Activated naive CD8-positive, alpha-beta T cell treated with anti-CD3 and anti-CD28 coated beads for 36 hours (primary cell): ENCODE results near the gene NELL1. TPM values are rescaled to one million over a fixed set of nuclear protein-coding genes. Genes with fewer than 3 reads are reported as not detected.

ENCODE experiments used
- DNase-seq: peaks from one replicate; pipeline ENCODE4 v3.0.0; 2021
- H3K27ac Mint-ChIP-seq: one replicate; pipeline ENCODE4 v1.8.0; 2022; ENCODE audit warnings: mild to moderate bottlenecking, moderate library complexity, mixed read lengths
- H3K27me3 Mint-ChIP-seq: one replicate; pipeline ENCODE4 v1.8.0; 2022; ENCODE audit warnings: mild to moderate bottlenecking, mixed read lengths
- H3K36me3 Mint-ChIP-seq: one replicate; pipeline ENCODE4 v1.8.0; 2021; ENCODE audit warnings: mild to moderate bottlenecking, mixed read lengths
- H3K4me1 Mint-ChIP-seq: one replicate; pipeline ENCODE4 v1.8.0; 2021; ENCODE audit warnings: mixed read lengths
- H3K4me3 Mint-ChIP-seq: one replicate; pipeline ENCODE4 v1.8.0; 2022; ENCODE audit warnings: mild to moderate bottlenecking, moderate library complexity, mixed read lengths
- H3K9me3 Mint-ChIP-seq: one replicate; pipeline ENCODE4 v1.8.0; 2022; ENCODE audit warnings: mixed read lengths
- total RNA-seq, 2 experiments: library from RNA; stranded (reverse); gene quantifications; one replicate each; pipeline ENCODE4 v1.2.3, GENCODE V29; 2021

The NELL1 gene
- total RNA-seq, 2 experiments from 2014 or later = not detected

DNA sequence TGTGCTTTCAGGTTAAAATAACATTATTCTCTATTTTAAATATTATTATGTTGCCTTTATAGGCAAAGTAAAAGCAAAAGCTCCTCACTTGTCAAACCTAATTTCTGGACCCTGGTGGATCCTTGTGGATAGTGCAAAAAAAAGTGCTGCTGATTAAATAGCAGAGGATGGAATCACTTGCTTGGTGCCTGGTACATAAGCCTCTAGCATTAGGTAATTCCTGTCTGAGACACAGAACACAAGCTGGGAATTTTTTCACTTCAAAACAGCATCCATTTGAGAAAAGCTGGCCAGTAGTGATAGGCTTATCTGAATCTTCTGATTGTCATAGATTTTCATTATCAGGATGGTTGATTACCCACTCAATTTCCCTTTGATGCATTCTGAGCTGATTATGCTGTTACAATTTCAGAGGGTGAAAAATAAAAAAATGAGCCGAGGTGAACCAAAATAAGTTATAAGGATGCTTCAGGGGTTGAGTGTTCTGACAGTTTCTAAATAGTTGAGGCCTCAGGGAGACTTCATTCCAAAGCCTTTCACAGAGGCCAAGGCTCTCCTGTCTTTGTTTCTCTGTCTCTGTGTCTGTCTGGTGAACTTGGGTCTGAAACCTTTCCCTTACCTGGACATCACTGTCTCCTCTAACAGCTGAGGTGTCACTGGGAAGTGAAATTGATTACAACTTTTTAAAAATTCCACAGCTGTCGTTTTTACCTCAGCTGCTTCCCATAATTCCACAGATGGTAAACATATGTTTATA is 242.9 kb downstream of the NELL1 start:
- no peak for DNase-seq
- no peak overlapping the region for H3K4me3 Mint-ChIP-seq
- no peaks in the 10 kb centered on the region for H3K36me3 Mint-ChIP-seq
- H3K27ac Mint-ChIP-seq = no peak overlapping the region
- H3K27me3 Mint-ChIP-seq = no peaks in the 10 kb centered on the region
- peaks cover 2% of the 10 kb centered on the region for H3K9me3 Mint-ChIP-seq
- H3K4me1 Mint-ChIP-seq = no peaks in the 10 kb centered on the region

GRCh38 chr11:20912922-20913512 is 243.6 kb downstream of the NELL1 start:
- Mint-ChIP-seq H3K4me3 (no peak overlapping the region), H3K9me3 (no peaks in the 10 kb centered on the region), H3K27me3 (no peaks in the 10 kb centered on the region), H3K4me1 (no peaks in the 10 kb centered on the region), H3K36me3 (no peaks in the 10 kb centered on the region), H3K27ac (no peak overlapping the region)
- no peak for DNase-seq

DNA sequence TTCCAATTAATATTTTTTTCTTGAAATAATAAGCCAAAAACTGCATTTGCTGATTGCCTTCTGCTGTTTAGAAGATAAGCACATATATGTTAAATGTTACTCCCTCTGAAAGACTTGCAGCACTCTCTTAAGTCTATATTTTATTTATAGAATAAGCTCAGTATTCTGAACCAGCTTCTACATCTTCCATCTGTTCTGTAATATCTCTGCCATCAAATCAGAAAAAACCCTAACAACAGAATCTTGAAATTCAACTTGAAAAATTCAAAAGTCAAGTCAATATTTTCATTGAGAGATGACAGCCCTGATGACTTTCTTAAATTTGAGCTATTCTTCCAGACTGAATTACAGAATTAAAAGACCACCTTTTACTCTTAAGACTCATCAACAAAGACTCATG is 247.9 kb downstream of the NELL1 start:
- Mint-ChIP-seq H3K36me3 (no peaks in the 10 kb centered on the region), H3K9me3 (no peaks in the 10 kb centered on the region), H3K4me3 (no peak overlapping the region), H3K27me3 (no peaks in the 10 kb centered on the region), H3K27ac (no peak overlapping the region), H3K4me1 (no peaks in the 10 kb centered on the region)
- DNase-seq = no peak

- H3K36me3 Mint-ChIP-seq = no peaks in the 10 kb centered on the region
- H3K9me3 Mint-ChIP-seq = no peaks in the 10 kb centered on the region
- no peak for DNase-seq
- no peaks in the 10 kb centered on the region for H3K27me3 Mint-ChIP-seq
- H3K27ac Mint-ChIP-seq = no peak overlapping the region
- no peak overlapping the region for H3K4me3 Mint-ChIP-seq
- H3K4me1 Mint-ChIP-seq = no peaks in the 10 kb centered on the region
Observed at GRCh38 chr11:20926799-20927540, 257.6 kb downstream of the NELL1 start.

DNA sequence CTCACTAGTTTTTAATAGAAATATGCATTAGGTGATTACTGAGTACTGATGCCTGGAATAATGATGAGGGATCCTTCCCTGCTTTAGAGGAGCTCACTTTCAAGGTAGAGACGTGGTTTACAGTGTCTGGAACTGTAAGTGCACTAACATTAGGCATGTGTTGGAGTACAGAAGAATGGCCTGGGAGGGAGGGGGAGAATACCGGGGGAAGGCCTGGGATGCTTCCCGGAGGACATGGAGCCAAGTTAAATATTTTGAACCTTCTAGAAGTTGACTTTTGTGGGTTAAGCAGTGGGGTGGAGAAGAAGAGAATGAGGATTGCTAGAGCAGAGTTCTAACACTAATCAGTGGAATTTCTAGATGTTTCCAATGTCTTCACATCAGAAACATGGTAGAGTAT is 261.6 kb downstream of the NELL1 start:
- Mint-ChIP-seq H3K36me3 (no peaks in the 10 kb centered on the region), H3K9me3 (no peaks in the 10 kb centered on the region), H3K4me3 (no peak overlapping the region), H3K27ac (no peak overlapping the region), H3K4me1 (no peaks in the 10 kb centered on the region), H3K27me3 (no peaks in the 10 kb centered on the region)
- no peak for DNase-seq

DNA sequence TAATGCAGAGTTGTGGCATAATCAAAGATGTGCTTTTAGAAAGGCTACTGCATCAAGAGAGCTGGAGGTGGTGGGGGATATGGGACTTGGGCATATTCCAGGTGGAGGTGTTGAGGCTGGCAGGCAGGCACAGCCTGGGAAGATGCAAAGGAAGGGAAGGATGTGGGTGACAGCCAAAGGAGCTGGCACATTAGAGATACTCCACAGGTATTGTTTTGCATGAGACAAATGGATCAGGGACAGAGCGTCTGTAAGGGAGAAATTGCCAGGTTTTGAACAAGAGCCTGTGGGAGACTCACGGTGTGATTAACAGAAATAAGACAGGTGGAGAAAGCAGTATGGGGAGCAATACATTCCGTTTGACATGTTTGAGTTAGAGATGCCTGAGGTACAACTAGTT is 263.7 kb downstream of the NELL1 start:
- Mint-ChIP-seq H3K27me3 (no peaks in the 10 kb centered on the region), H3K4me1 (no peaks in the 10 kb centered on the region)
- no peak for DNase-seq

DNA sequence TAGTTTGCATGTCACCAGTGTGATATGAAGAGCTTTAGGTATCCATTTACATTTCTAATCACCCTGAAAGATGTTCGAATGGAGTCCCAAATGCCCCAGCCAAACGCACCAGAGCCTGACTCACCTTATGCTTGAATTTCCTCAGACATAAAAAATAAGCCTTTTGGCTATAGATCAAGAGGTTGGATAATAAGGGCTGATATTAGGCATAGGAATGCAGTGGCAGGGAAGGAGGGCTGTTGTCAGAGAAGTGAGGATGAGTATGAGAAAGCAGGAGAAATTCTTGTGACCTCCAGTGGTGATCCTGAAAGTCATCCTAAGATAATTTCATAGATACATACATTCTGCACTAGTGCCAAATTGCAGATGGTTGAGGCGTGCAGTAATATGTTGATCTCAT is 264.6 kb downstream of the NELL1 start:
- Mint-ChIP-seq H3K4me1 (no peaks in the 10 kb centered on the region), H3K27ac (no peak overlapping the region), H3K9me3 (no peaks in the 10 kb centered on the region), H3K27me3 (no peaks in the 10 kb centered on the region), H3K36me3 (no peaks in the 10 kb centered on the region), H3K4me3 (no peak overlapping the region)
- no peak for DNase-seq

More for the DNA sequence above, 263.7 kb downstream of the NELL1 start:
- Mint-ChIP-seq H3K27ac (no peak overlapping the region), H3K36me3 (no peaks in the 10 kb centered on the region), H3K4me3 (no peak overlapping the region), H3K9me3 (no peaks in the 10 kb centered on the region)

- no peaks in the 10 kb centered on the region for H3K4me1 Mint-ChIP-seq
- DNase-seq = no peak
- H3K27me3 Mint-ChIP-seq = no peaks in the 10 kb centered on the region
- H3K36me3 Mint-ChIP-seq = no peaks in the 10 kb centered on the region
- no peak overlapping the region for H3K4me3 Mint-ChIP-seq
- H3K9me3 Mint-ChIP-seq = no peaks in the 10 kb centered on the region
- no peak overlapping the region for H3K27ac Mint-ChIP-seq
Observed at GRCh38 chr11:20934516-20934915, 265.1 kb downstream of the NELL1 start.

- no peak overlapping the region for H3K27ac Mint-ChIP-seq
- no peak overlapping the region for H3K4me3 Mint-ChIP-seq
- no peaks in the 10 kb centered on the region for H3K27me3 Mint-ChIP-seq
- no peak for DNase-seq
- no peaks in the 10 kb centered on the region for H3K36me3 Mint-ChIP-seq
- no peaks in the 10 kb centered on the region for H3K9me3 Mint-ChIP-seq
- H3K4me1 Mint-ChIP-seq = no peaks in the 10 kb centered on the region
Observed at GRCh38 chr11:20937826-20938225, 268.4 kb downstream of the NELL1 start.

- no peaks in the 10 kb centered on the region for H3K4me1 Mint-ChIP-seq
- DNase-seq = no peak
- H3K4me3 Mint-ChIP-seq = no peak overlapping the region
- no peaks in the 10 kb centered on the region for H3K36me3 Mint-ChIP-seq
- no peak overlapping the region for H3K27ac Mint-ChIP-seq
- no peaks in the 10 kb centered on the region for H3K9me3 Mint-ChIP-seq
- H3K27me3 Mint-ChIP-seq = no peaks in the 10 kb centered on the region
Observed at GRCh38 chr11:20949585-20949984, 280.2 kb downstream of the NELL1 start.

DNA sequence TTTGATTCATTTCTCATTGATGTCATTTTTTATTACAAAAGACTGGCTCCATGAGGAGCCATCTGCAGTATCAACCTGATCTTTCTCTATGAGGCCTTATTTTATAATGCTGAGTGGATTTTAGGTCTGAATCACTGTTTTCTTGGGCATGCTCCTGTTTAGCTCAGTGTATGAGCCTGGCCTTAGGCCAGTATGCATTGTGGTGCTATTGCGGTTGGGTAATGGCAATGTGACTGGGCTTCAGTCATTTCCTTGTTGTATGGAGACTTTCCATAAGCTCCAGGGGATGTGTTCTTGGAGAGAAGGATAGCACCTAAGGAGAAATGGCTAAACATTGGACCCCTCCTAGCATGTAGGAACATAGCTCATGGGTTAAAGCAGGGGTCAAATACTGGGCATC is 293.2 kb downstream of the NELL1 start:
- DNase-seq = no peak
- Mint-ChIP-seq H3K4me3 (no peak overlapping the region), H3K4me1 (no peaks in the 10 kb centered on the region), H3K27me3 (no peaks in the 10 kb centered on the region), H3K9me3 (no peaks in the 10 kb centered on the region), H3K27ac (no peak overlapping the region), H3K36me3 (no peaks in the 10 kb centered on the region)

DNA sequence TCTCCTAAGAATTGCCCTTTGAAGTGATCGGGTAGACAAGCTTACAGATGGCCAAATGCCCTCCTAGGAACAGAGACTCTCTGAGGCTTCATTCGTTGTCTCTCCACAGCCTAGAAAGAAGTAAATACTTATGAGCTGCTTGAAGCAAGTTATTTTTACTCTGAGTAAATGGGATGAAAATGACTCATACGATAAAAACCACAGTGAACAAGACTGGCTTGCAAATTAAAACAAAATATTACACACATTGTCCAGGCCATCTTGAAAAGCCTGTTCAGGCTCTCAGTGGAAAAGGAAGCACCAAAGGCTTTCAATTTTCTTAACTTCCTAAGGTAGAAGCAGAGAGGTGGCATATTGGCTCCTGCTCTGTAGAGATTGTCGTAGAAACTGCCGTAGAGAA is 294.2 kb downstream of the NELL1 start:
- Mint-ChIP-seq H3K4me1 (no peaks in the 10 kb centered on the region), H3K36me3 (no peaks in the 10 kb centered on the region), H3K4me3 (no peak overlapping the region), H3K27ac (no peak overlapping the region), H3K27me3 (no peaks in the 10 kb centered on the region), H3K9me3 (no peaks in the 10 kb centered on the region)
- no peak for DNase-seq

DNA sequence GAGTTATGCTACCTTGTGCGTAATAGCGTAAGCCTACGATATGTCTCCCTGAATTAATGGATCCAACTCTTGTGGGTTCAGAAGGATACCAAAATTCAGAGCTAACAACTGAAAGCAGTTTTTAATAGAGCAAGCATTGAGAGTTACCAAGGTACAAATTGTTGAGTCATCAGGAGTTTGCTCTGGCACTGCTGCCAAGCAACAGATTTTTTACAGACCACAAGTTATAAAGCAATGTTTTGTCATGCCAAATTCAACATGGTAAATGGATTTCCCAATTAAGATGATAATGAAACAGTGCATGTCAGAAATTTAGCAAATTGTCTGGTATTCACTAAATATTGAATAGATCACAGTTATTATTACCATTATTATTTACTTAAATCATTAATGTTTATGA is 295.6 kb downstream of the NELL1 start:
- Mint-ChIP-seq H3K27ac (no peak overlapping the region), H3K4me3 (no peak overlapping the region)

DNA sequence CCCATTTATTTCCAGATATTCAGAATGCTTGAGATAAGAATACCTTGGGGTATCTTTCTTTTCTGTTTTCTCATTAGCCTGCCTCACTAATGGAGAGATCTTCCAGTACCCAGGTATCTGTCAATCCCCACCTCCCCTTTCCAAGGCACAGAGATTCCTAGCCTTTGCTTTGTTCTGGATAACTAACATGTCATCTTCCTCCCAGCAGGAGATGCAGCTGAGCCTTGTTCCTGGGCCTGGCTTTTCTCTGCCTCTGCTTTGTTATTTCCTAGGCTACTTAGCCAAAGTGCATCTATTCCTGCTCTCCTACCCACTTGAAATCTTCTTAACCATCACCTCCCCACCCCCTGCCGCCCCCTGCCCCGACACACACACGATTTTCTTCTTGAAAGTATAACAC is 297.1 kb downstream of the NELL1 start:
- Mint-ChIP-seq H3K4me3 (no peak overlapping the region), H3K4me1 (no peaks in the 10 kb centered on the region), H3K36me3 (no peaks in the 10 kb centered on the region), H3K27ac (no peak overlapping the region), H3K27me3 (no peaks in the 10 kb centered on the region), H3K9me3 (no peaks in the 10 kb centered on the region)
- no peak for DNase-seq

More for the DNA sequence above, 295.6 kb downstream of the NELL1 start:
- Mint-ChIP-seq H3K4me1 (no peaks in the 10 kb centered on the region), H3K36me3 (no peaks in the 10 kb centered on the region), H3K9me3 (no peaks in the 10 kb centered on the region), H3K27me3 (no peaks in the 10 kb centered on the region)
- no peak for DNase-seq

DNA sequence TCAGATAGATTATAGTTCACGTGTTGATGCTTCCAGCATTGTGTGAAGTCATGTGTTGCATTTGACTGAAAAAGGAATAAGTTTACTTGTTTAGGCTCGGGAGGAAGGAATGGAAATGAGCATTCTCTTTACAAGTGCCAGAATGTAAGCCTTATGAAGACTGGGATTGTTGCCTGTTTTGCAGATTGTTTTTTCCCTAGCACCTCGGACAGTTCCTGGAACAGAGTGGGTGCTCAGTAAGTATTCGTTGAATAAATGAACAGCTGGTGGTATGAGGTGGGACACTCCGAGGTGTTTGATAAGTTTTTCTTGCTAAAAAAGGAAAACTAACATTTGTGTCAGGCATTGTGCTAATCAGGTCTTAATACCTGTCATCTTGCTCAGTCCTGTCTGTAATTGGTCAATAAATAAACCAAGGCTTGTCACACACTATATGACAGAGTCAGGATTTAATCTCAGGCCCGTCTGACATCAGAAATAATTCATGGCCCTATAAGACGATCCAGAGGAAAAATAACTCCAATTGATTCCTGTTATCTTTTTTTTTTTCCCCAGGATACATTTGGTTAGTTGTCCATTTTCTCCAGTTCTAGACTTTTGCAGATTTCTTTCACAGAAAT is 304.7 kb downstream of the NELL1 start:
- no peak for DNase-seq
- Mint-ChIP-seq H3K9me3 (no peaks in the 10 kb centered on the region), H3K36me3 (no peaks in the 10 kb centered on the region), H3K27me3 (no peaks in the 10 kb centered on the region), H3K4me3 (no peak overlapping the region), H3K4me1 (no peaks in the 10 kb centered on the region), H3K27ac (no peak overlapping the region)
